Activated CD4-positive, CD25-positive, alpha-beta regulatory T cell (primary cell): ENCODE measurements around the gene TP63.

Experiments used
- DNase-seq, 4 experiments: peaks; one replicate each; lab custom pipeline; 2025; lab: John Stamatoyannopoulos, UW

Gene TP63

DNA sequence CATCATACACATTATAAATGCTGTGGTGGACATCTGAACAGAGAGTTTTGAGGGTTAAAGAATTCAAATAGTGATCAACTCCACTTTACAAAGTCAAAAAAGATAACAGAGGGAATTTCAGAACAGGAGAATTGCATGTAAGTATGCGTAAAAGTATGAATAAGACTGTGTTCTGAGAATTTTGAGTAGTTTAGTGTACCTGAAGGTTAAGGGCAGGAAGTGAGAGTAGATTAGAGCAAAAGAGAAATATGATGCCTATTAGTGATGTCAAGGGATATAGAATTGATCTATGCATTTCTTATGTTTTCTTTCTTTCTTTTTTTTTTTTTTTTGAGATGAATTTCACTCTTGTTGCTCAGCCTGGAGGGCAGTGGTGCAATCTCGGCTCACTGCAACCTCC, 53.1 kb downstream of the TP63 start:
- no peak for DNase-seq

GRCh38 chr3:189685291-189685690, 54.1 kb downstream of the TP63 start:
- no peak for DNase-seq

GRCh38 chr3:189685860-189686259, 54.7 kb downstream of the TP63 start:
- DNase-seq, result no peak

GRCh38 chr3:189687475-189687874, 56.3 kb downstream of the TP63 start:
- DNase-seq, result no peak

DNA sequence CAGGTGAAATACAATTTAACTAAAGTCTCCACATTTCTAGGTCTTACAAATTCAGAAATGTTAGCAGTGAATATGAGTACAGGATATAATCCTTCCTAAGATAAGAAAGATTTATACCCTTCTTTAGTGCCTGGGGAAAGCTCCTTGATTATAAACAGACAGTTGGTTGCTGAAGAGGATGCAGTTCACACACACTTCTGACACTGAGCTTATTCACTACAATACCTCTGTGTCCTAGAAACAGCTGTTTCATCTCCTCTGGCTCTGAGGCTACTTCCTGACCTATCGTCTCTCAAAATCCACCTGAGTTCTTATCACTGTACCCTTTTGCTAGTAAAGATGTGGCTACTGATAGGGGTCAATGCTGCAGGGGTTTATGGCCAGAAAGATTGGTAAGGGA, 57.1 kb downstream of the TP63 start:
- DNase-seq, result no peak

GRCh38 chr3:189689625-189690024, 58.4 kb downstream of the TP63 start:
- no peak for DNase-seq

DNA sequence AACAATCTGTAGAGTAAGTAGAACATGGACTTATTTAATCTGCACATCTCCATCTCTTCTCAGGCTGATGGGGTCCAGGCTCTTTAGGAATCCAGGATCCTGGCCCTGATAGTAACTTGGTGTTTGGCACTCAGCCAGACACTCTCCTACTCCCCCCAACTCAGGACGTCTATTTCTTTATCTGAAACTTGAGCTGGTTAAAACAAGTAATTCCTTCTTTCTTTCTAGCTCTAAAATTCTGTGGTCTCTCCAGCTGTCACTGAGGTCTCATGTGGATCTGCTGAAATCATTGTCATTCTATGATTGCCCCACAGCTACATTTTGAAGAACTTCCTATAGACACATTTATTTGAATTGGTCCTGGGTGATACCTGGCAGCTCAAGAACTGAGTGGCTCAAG, 59.0 kb downstream of the TP63 start:
- no peak for DNase-seq

DNA sequence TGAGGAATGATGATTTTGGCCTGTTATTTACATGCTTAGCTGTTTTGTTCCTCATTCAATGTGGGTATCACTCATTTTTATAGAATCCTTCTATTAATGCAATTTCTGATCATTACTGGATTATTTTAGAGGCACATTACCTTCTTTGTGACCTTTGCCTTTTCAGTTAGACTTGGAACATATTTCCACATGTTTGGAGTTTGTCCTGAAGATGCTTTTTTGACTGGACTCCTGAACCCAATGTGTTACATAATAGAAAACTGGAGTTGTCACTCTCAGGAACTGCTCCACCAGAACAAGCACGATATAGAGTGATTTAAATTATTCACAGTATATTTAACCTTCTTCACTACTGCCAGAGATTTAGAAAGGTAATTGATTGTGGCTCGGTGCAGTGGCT, 59.5 kb downstream of the TP63 start:
- no peak for DNase-seq

DNA sequence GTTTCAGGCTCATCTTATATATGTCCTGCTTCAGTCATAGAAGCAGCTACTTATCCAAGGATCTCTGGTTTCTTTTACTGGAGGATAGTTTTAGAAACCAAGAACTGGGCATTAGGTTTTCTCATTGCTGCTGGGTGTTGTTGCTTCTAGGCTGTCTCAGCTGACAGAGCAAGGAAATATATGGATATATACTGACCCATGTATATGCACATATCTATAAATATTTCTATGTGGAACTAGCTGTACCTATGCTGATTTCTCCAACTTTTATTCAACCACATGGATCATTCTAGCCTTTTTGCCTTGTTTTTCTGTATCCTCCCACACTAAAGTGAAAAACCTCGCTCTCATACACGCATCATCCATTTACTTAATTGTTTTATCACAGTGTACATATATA, 64.2 kb downstream of the TP63 start:
- no peak for DNase-seq

- DNase-seq, result no peak
These were observed 67.6 kb downstream of the TP63 start for GRCh38 chr3:189698811-189699210.

DNA sequence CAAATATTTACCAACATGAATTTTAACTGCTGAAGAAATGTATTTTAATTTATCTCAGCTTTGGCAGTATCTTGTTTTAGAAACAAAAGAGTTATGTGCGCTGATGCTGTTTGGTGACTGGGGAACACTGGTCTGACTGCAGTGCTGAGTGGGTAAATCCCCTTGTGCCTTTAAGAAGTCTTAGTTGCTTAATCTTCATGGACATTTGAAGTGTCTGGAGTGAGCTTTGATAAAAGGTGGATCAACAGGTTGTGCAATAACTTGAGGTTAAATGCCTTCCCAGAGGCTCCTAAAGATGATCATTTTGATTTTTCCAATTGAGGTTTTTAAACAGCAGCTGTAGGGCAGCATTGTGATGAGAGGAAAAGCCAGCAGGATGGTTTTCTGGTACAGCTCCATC, 68.7 kb downstream of the TP63 start:
- no peak for DNase-seq

DNA sequence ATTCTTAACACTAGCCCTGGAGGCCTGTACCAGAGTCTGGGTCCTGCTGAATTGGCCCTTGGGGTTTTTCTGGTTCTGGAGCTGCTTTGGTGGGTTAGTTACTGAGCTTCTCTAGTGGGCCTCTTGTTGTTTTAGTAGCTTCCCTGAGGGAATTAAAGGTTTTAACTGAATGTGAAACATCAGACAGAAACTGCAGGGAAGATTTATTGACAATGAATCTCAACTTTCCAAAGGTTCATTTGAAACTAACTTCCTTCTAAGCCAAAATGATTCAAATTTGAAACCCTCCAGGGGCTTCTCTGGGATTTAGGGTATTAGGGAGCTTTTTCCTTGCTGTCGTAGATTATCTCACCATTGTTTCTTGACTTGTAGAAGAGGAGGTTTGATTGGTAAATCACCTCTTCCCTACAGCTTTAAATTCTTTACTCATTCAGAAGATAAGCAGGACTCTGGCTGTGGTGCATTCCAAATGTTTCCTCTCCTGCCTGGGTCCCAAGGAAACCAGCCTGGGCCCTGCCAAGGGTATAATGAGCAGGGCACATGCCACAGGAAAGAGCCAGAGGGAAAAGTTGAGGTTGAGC, 71.0 kb downstream of the TP63 start:
- no peak for DNase-seq

DNA sequence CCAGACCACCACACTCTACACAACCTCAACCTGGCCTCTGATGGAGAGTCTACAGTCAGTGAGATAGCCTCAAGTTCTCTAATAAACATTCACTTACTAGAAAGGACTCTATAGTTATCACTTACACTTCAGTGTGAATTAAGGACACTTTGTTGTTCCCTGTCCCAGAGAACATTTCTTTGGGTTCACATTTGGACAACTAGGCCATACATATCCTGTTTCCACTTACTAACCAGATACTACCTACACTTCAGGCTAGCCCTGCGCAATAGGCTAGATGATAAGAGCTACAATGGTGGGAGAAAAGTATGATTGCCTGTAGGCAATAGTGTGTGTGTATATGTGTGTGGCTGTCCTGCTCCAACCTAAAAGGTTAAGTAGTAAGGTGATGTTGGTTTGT, 72.7 kb downstream of the TP63 start:
- no peak for DNase-seq

DNA sequence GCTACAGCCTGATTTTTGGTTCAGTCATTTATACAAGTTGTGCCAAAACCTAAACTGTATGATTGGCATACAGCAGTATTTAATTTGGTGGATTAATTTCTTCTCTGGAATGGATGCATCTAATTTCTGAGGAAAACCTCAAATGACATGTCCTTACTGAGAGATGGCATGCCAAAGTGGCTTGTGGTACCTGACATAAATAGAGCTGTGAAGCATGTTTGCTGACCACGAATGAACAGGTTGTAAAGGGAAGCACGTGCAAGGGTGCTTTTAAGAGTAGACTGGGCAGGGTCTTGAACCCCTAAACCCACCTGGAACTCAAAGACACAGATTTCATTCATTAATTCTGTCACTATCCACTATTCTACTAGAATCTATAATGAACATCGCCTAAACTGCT, 77.2 kb downstream of the TP63 start:
- no peak for DNase-seq

GRCh38 chr3:189710620-189711402, 79.6 kb downstream of the TP63 start:
- DNase-seq, result no peak

DNA sequence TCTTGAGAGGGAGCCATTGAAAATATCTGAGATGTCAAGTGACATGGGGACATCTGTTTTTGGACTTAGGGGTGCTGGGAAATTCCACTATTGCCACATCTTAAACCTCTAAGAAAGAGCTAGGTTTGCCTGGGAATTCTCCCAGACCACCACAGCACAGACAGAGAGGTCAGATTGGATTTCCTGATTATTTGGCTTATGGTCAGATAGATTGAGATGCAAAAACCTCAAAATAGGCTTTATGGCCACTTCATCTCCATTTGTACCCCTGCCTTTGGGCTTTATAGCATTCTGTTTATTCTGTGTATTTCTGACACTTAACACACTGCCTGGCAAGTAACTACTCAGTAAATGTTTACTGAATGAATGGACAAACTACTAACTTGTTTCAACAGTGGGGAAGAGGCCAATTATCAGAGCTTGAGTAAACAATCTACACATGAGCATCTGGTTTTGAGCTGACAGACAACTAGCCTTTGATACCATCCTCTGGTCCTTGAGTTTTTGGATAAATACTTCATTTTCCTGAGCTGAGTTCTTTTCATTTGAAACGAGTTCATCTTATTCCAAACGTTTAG, 81.8 kb downstream of the TP63 start:
- DNase-seq, result no peak

GRCh38 chr3:189714991-189715961, 84.1 kb downstream of the TP63 start:
- DNase-seq, result no peak

DNA sequence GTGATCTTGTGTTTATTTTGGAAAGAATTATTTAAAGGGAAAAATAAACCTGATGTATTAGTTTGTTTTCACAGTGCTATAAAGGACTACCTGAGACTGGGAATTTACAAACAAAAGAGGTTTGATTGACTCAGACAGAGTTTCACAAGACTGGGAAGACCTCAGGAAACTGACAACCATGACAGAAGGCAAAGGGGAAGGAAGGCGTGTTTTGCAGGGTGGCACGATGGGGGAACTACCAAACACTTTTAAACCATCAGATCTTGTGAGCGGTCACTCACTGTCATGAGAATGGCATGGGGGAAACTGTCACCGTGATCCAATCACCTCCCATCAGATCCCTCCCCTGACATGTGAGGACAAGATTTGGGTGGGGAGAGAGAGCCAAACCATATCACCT, 87.0 kb downstream of the TP63 start:
- DNase-seq, result peak in 1 of 4 experiments; percentile 0

DNA sequence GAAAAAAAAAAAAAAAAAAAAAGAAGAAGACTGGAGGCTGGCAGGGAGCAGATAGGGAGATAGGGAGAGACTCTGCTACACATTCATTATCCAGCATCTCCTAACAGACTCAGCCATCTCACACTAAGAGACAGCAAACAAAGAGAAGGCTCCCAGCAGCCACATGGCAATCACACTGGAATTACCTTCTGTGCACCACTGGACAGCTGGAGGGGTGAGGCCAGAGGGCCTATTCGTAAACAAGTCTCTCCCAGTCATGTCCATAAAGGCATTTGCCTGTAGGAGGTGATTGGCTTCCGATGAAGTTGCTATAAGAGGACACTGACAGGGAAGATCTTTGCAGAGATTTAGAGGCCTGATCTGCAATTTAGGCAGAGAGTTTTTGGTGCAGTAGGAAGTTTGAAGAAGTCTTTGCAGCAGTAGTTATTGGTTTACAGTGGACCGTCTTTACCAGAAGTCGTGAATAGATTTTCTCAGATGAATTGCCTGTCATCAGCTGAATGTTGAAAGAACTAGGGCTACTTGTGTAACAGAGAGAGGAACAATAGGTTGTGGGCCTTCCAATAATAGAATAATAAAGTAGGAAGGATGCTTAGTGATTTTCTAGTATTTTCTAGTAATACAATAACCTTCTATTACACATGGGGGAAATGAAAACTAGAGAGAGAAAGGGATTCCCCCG, 89.7 kb downstream of the TP63 start:
- no peak for DNase-seq

DNA sequence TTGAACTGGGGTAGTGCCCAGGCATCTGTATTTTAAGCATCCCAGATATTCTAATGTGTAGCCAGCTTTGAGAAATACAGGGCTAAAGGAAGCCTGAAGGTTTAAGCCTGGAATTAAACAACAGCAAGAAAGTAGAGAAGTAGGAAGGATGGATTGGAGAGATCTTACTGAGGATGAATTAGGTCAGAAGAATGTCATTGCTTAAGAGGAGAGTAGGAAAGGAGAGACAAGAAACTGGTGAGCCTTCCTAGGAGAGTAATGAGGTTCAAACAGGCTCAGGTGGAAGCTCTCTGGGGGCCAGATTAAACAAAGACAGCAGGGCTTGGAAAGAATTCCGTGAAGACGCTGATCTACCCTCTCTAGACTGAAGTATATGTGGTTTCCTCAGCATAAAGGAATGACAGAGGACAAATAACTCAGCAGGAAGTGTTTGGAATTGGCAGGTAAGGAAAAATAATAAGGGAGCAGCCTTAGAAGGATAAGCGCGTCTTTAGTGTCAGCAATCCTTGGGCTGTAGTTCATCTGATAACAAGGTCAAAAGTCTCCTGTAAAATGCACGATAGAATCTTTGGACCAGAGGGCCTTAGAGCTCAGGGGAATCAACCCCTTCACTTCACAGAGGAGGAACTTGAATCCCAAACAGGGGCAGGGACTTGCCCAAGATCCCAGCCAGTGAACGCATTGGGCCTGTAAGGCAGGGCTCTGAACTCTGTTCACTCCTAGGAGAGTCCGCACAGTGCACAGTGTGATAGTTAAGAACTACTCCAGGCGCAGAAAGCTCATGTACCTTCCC, 90.9 kb downstream of the TP63 start:
- no peak for DNase-seq

GRCh38 chr3:189724356-189724755, 93.2 kb downstream of the TP63 start:
- no peak for DNase-seq
